CD4-positive, alpha-beta T cell (primary cell): ENCODE data around the gene ZNF638. TPM values are rescaled to one million over a fixed set of nuclear protein-coding genes. Genes with fewer than 3 reads are reported as not detected.

ENCODE experiments used
- ATAC-seq: fragments of 200-7000 bp; cut with Tn5 transposase; one replicate; pipeline ENCODE4 v1.10.0; 2022; ENCODE audit warnings: mild to moderate bottlenecking; ENCODE audit not compliant: poor library complexity
- CTCF ChIA-PET: fragments of 350-600 bp; sonication (Branson Sonifier 250); formaldehyde crosslinking; loops from one replicate; lab custom pipeline; 2021; ENCODE audit warnings: antibody characterized with exemption, inconsistent platforms; lab: Charles Lee
- POLR2A ChIA-PET: fragments of 350-600 bp; sonication (Branson Sonifier 250); formaldehyde crosslinking; loops from one replicate; lab custom pipeline; 2021; ENCODE audit warnings: antibody characterized with exemption, inconsistent platforms; lab: Charles Lee
- DNase-seq, 14 experiments: peaks; one replicate each; pipeline ENCODE4 v3.0.0-alpha.2; 2013 to 2020; ENCODE audit warnings: mixed read lengths in 2 of 14
- H3K27ac ChIP-seq, 2 donors: one replicate each; pipeline versions ENCODE4 v1.5.1 to v1.7.0; 2013; ENCODE audit warnings: low read length in 2 of 2, low read depth in 1 of 2, mild to moderate bottlenecking in 1 of 2
- H3K27me3 ChIP-seq, 2 experiments: 1 replicate in 1 of 2; 2 replicates in 1 of 2; pipeline versions ENCODE4 v1.6.1 to v1.7.0; 2013; ENCODE audit warnings: low read length in 2 of 2, control low read depth in 1 of 2, mild to moderate bottlenecking in 1 of 2, moderate library complexity in 1 of 2; ENCODE audit not compliant: insufficient read depth in 2 of 2, control insufficient read depth in 1 of 2
- H3K36me3 ChIP-seq: one replicate; pipeline ENCODE4 v1.6.1; 2013; ENCODE audit warnings: low read length, control low read depth; ENCODE audit not compliant: insufficient read depth
- H3K4me1 ChIP-seq: one replicate; pipeline ENCODE4 v1.6.1; 2013; ENCODE audit warnings: low read length, control low read depth; ENCODE audit not compliant: insufficient read depth
- H3K4me3 ChIP-seq: one replicate; pipeline ENCODE4 v1.5.1; 2013; ENCODE audit warnings: mild to moderate bottlenecking, low read length, moderate library complexity
- H3K9me3 ChIP-seq, 2 experiments: 1 replicate in 1 of 2; 2 replicates in 1 of 2; pipeline versions ENCODE4 v1.6.1 to v1.7.0; 2013; ENCODE audit warnings: low read length in 2 of 2, mild to moderate bottlenecking in 2 of 2, control low read depth in 1 of 2, moderate library complexity in 1 of 2; ENCODE audit not compliant: control insufficient read depth in 1 of 2, insufficient read depth in 1 of 2
- H3K27ac Mint-ChIP-seq: one replicate; pipeline ENCODE4 v1.8.0; 2020; ENCODE audit warnings: mixed read lengths
- H3K27me3 Mint-ChIP-seq: one replicate; pipeline ENCODE4 v1.8.0; 2021; ENCODE audit warnings: mixed read lengths
- H3K36me3 Mint-ChIP-seq: one replicate; pipeline ENCODE4 v1.8.0; 2021; ENCODE audit warnings: low read depth, mixed read lengths
- H3K4me1 Mint-ChIP-seq: one replicate; pipeline ENCODE4 v1.8.0; 2021; ENCODE audit warnings: low read depth, mixed read lengths
- H3K4me3 Mint-ChIP-seq: one replicate; pipeline ENCODE4 v1.8.0; 2020; ENCODE audit warnings: mild to moderate bottlenecking, mixed read lengths
- H3K9me3 Mint-ChIP-seq: one replicate; pipeline ENCODE4 v1.8.0; 2020; ENCODE audit warnings: mixed read lengths
- CTCF ChIP-seq: fragments of 200-600 bp; IDR thresholded peaks from one replicate; pipeline ENCODE4 v1.8.0; 2022; ENCODE audit warnings: antibody characterized with exemption, mild to moderate bottlenecking
- intact Hi-C, 2 experiments: fragments of 100-400 bp; cut with DNase I in 1 of 2; cut with micrococcal nuclease in 1 of 2; formaldehyde crosslinking; loops; one replicate each; pipeline versions ENCODE4 v1.15.1 to v1.9.0; 2023 to 2025; cut with DNase I, micrococcal nuclease
- total RNA-seq, 174 experiments: library from RNA in 2 of 174; stranded (reverse) in 2 of 174; gene quantifications; one replicate each; pipeline ENCODE4 v1.2.3 and lab custom pipeline; 2021 to 2026

The ZNF638 gene
- total RNA-seq, 2 experiments from 2014 or later = 77.8 to 86.4 TPM

GRCh38 chr2:71358931-71359671 lies 27.5 kb downstream of the ZNF638 start:
- ATAC-seq (no peak), DNase-seq (no peak)
- no peak overlapping the region for H3K4me3 ChIP-seq
- H3K9me3 ChIP-seq = no peaks in the 10 kb centered on the region
- H3K4me1 ChIP-seq = no peaks in the 10 kb centered on the region
- no peaks in the 10 kb centered on the region for H3K9me3 Mint-ChIP-seq
- peaks cover 79% of the 10 kb centered on the region for H3K36me3 ChIP-seq
- H3K4me3 Mint-ChIP-seq = no peak overlapping the region
- intact Hi-C loops = no loop called here
- no peak overlapping the region for H3K27ac Mint-ChIP-seq
- no peaks in the 10 kb centered on the region for H3K27me3 Mint-ChIP-seq
- H3K27me3 ChIP-seq = no peaks in the 10 kb centered on the region
- no peak overlapping the region for H3K27ac ChIP-seq
- ChIA-PET CTCF (no interaction called here), POLR2A (no interaction called here)
- peaks cover 57% of the 10 kb centered on the region for H3K4me1 Mint-ChIP-seq
- no peak for TF ChIP-seq CTCF
- peaks cover 80% of the 10 kb centered on the region for H3K36me3 Mint-ChIP-seq

GRCh38 chr2:71360434-71360975 lies 28.9 kb downstream of the ZNF638 start:
- H3K9me3 ChIP-seq = no peaks in the 10 kb centered on the region
- no peaks in the 10 kb centered on the region for H3K4me1 ChIP-seq
- H3K27me3 ChIP-seq = no peaks in the 10 kb centered on the region
- Mint-ChIP-seq H3K4me3 (no peak overlapping the region), H3K27me3 (no peaks in the 10 kb centered on the region), H3K9me3 (no peaks in the 10 kb centered on the region), H3K36me3 (peaks cover 85% of the 10 kb centered on the region), H3K27ac (no peak overlapping the region), H3K4me1 (peaks cover 57% of the 10 kb centered on the region)
- intact Hi-C loops = no loop called here
- POLR2A ChIA-PET = no interaction called here
- no peak for ATAC-seq
- DNase-seq = no peak
- CTCF ChIA-PET = no interaction called here
- H3K4me3 ChIP-seq = no peak overlapping the region
- peaks cover 92% of the 10 kb centered on the region for H3K36me3 ChIP-seq
- H3K27ac ChIP-seq = no peak overlapping the region
- TF ChIP-seq CTCF = no peak

- Mint-ChIP-seq H3K9me3 (no peaks in the 10 kb centered on the region), H3K4me1 (peaks cover 50% of the 10 kb centered on the region), H3K36me3 (peaks cover 88% of the 10 kb centered on the region), H3K27me3 (no peaks in the 10 kb centered on the region), H3K27ac (peak overlapping the region; percentile 58), H3K4me3 (no peak overlapping the region)
- Histone ChIP-seq H3K36me3 (peaks cover 94% of the 10 kb centered on the region), H3K4me1 (no peaks in the 10 kb centered on the region), H3K9me3 (no peaks in the 10 kb centered on the region), H3K4me3 (no peak overlapping the region), H3K27ac (no peak overlapping the region), H3K27me3 (no peaks in the 10 kb centered on the region)
- ChIA-PET CTCF (no interaction called here), POLR2A (no interaction called here)
- no peak for DNase-seq
- no peak for TF ChIP-seq CTCF
- intact Hi-C loops = no loop called here
- ATAC-seq = no peak
Observed at GRCh38 chr2:71361631-71362030, 30.0 kb downstream of the ZNF638 start.
